ENCODE measurements around the gene MTAP. TPM values are rescaled to one million over a fixed set of nuclear protein-coding genes. Genes with fewer than 3 reads are reported as not detected.

The MTAP gene
- total RNA-seq, 2 experiments from 2014 or later = 70.2 to 73.9 TPM

- ATAC-seq (no peak), DNase-seq (no peak)
- POLR2A ChIA-PET = interaction anchor here (0.6 to 1.3 kb wide), 3 partner anchors 19 to 270 kb away, joined by 3 to 4 read pairs (median 3); no protein-coding TSS in a partner anchor
- intact Hi-C loops (cut with micrococcal nuclease) = loop anchor here (5.0 kb wide), 2 partner anchors 227 to 242 kb away; no protein-coding TSS in a partner anchor
- no peak for TF ChIP-seq CTCF (IDR thresholded peaks at IDR 0.05)
- Mint-ChIP-seq H3K9me3 (no peaks in the 10 kb centered on the region), H3K4me3 (no peak overlapping the region), H3K36me3 (ENCODE audit: low read depth) (peaks cover 34% of the 10 kb centered on the region), H3K4me1 (ENCODE audit: low read depth) (peaks cover 61% of the 10 kb centered on the region), H3K27ac (peak overlapping the region; percentile 75), H3K27me3 (no peaks in the 10 kb centered on the region)
- CTCF ChIA-PET = interaction anchor here (0.9 to 8.3 kb wide), 4 partner anchors 199 to 642 kb away, joined by 3 to 149 read pairs (median 48); partner anchors contain the start of gene CDKN2B
These were observed 8.0 kb downstream of the MTAP start for GRCh38 chr9:21810388-21810787.

- ATAC-seq (no peak), DNase-seq (no peak)
- ChIA-PET CTCF (interaction anchor here (0.9 to 8.3 kb wide), 9 partner anchors 8 to 641 kb away, joined by 3 to 149 read pairs (median 18); partner anchors contain the start of gene CDKN2B), POLR2A (interaction anchor here (0.6 to 1.3 kb wide), 2 partner anchors 19 to 198 kb away, joined by 3 read pairs; no protein-coding TSS in a partner anchor)
- Mint-ChIP-seq H3K4me1 (ENCODE audit: low read depth) (peaks cover 56% of the 10 kb centered on the region), H3K9me3 (no peaks in the 10 kb centered on the region), H3K36me3 (ENCODE audit: low read depth) (peaks cover 34% of the 10 kb centered on the region), H3K27me3 (no peaks in the 10 kb centered on the region), H3K4me3 (no peak overlapping the region), H3K27ac (no peak overlapping the region)
- intact Hi-C loops (cut with micrococcal nuclease) = loop anchor here (5.0 kb wide), 2 partner anchors 226 to 241 kb away; no protein-coding TSS in a partner anchor
- no peak for TF ChIP-seq CTCF (IDR thresholded peaks at IDR 0.05)
These were observed 8.4 kb downstream of the MTAP start for GRCh38 chr9:21810881-21811280.

GRCh38 chr9:21811914-21812313 is 9.5 kb downstream of the MTAP start:
- Mint-ChIP-seq H3K36me3 (ENCODE audit: low read depth) (peaks cover 38% of the 10 kb centered on the region), H3K27ac (peak overlapping the region; percentile 69), H3K4me3 (no peak overlapping the region), H3K27me3 (no peaks in the 10 kb centered on the region), H3K4me1 (ENCODE audit: low read depth) (peaks cover 49% of the 10 kb centered on the region), H3K9me3 (no peaks in the 10 kb centered on the region)
- no peak for TF ChIP-seq CTCF (IDR thresholded peaks at IDR 0.05)
- DNase-seq (no peak), ATAC-seq (no peak)
- intact Hi-C loops (cut with micrococcal nuclease) = loop anchor here (2.0 to 5.0 kb wide), 4 partner anchors 225 to 429 kb away; no protein-coding TSS in a partner anchor
- ChIA-PET POLR2A (interaction anchor here (1.4 kb wide), 1 partner anchor 196 kb away, joined by 5 read pairs; the partner anchor contains the start of gene CDKN2B), CTCF (interaction anchor here (0.6 to 8.3 kb wide), 24 partner anchors 9 to 648 kb away, joined by 3 to 149 read pairs (median 5); partner anchors contain the start of gene CDKN2B)

- Mint-ChIP-seq H3K27me3 (no peaks in the 10 kb centered on the region), H3K36me3 (ENCODE audit: low read depth) (peaks cover 43% of the 10 kb centered on the region), H3K4me3 (no peak overlapping the region), H3K27ac (peak overlapping the region; percentile 69), H3K4me1 (ENCODE audit: low read depth) (peaks cover 46% of the 10 kb centered on the region), H3K9me3 (no peaks in the 10 kb centered on the region)
- no peak for TF ChIP-seq CTCF (IDR thresholded peaks at IDR 0.05)
- POLR2A ChIA-PET = interaction anchor here (1.4 kb wide), 1 partner anchor 196 kb away, joined by 5 read pairs; the partner anchor contains the start of gene CDKN2B
- intact Hi-C loops (cut with micrococcal nuclease) = loop anchor here (2.0 to 5.0 kb wide), 4 partner anchors 225 to 428 kb away; no protein-coding TSS in a partner anchor
- CTCF ChIA-PET = interaction anchor here (0.6 to 8.3 kb wide), 26 partner anchors 9 to 648 kb away, joined by 3 to 149 read pairs (median 5); partner anchors contain the start of gene CDKN2B
- DNase-seq = no peak
- ATAC-seq = peak; percentile 37
These were observed 10.0 kb downstream of the MTAP start for GRCh38 chr9:21812415-21812814.

Measured in activated CD8-positive, alpha-beta T cell treated with anti-CD3 and anti-CD28 coated beads for 36 hours (primary cell).